GM21529 (cell line): Measurements from ENCODE around the gene WASL.

Experiments used
- ATAC-seq: cut with Tn5 transposase; IDR thresholded peaks from one replicate; pipeline ENCODE4 v1.9.1; 2021; ENCODE audit not compliant: unreplicated experiment

Gene WASL

DNA sequence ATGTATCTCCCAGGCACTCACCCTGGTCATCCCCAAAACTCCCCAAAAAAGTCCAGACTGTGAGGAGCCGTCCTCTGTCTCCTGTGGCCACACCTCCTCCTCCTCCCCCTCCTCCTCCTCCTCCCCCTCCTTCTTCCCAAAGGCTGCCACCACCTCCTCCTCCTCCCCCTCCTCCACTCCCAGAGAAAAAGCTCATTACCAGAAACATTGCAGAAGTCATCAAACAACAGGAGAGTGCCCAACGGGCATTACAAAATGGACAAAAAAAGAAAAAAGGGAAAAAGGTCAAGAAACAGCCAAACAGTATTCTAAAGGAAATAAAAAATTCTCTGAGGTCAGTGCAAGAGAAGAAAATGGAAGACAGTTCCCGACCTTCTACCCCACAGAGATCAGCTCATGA is 86.0 kb downstream of the WASL start:
- no peak for ATAC-seq

DNA sequence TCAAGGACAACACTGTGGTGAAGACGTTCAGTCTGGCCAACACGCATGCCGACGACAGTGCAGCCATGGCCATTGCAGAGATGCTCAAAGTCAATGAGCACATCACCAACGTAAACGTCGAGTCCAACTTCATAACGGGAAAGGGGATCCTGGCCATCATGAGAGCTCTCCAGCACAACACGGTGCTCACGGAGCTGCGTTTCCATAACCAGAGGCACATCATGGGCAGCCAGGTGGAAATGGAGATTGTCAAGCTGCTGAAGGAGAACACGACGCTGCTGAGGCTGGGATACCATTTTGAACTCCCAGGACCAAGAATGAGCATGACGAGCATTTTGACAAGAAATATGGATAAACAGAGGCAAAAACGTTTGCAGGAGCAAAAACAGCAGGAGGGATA is 86.5 kb downstream of the WASL start:
- ATAC-seq: no peak

DNA sequence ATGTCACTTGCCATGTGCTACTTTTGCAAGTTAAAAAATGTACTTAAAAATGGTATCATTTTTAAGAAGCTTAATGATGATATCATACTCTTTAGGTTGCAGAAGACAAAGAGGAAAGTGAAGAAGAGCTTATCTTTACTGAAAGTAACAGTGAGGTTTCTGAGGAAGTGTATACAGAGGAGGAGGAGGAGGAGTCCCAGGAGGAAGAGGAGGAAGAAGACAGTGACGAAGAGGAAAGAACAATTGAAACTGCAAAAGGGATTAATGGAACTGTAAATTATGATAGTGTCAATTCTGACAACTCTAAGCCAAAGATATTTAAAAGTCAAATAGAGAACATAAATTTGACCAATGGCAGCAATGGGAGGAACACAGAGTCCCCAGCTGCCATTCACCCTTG is 87.0 kb downstream of the WASL start:
- ATAC-seq: no peak

DNA sequence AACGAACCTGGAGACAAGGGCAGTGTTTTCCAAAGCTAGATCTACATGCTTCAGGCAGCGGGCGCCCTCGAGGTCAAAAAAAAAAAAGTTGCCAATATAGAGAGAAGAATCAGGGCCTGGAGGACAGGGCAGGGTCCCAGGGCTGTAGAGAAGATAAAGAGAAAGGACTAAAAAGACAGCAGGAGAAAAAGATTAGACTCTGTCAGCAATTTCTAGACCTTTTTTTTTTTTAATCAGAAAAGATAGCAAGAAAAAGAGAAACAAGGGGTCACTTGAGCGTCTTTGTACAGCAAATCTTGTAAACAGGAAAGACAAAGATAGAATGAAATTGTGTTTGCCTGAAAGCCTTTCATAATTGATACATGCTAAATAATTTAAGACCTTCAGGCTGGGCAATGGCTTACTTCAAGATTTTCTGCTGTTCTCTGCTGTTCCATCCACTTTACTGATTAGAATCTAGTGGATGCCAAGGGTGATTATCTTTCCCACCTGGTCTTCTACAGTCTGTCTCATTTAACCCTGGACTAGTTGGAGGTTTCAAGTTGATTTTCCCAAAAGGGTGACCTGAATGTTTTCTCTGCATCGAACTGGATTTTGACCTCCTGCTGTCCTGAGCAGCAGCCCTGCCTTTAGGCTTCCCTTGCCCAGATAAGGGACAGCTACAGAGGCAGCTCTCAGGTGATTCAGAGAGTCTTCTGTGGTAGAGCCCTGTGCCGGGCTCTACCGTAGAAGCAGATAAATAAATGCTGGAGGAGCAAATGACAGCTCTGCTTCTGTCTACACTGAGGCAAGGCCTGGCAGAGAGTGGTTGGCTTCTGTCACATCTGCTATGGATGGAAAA is 88.1 kb downstream of the WASL start:
- ATAC-seq: no peak

DNA sequence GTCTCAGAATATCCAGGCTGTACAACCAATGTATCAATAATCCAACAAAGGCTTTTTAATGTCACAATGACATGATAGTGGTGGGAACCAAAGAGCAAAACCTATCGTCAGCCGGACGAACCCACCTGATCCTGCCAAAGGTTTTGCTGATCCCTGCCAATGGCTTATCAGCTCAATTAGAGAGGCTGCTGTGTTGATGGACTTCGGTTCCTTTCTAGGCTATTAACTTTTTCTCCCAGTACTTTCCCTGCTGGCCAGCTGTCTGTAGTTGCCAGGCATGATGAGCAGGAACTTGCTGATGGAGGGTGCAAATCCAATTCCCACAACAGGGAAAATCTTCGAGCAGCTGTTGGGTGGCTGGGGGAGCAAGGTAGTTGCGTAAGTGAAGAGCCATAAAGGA is 90.8 kb downstream of the WASL start:
- no peak for ATAC-seq

DNA sequence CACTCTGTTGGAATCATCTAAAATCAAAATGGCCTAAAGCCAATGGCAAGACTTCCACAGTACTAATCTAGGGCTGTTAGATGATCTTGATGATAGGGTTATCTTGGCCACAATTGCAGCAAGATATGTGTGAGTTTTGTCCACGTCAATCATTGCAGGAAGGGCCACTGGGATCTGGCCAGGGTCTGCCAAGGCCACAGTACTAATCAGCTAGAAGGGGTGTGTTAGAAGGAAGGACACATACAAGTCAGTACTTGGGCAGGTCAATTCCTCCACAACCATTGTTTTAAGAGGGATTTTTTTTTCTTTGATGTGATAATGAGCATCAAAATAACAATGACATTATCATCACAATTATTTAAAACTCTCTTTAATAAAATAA is 91.5 kb downstream of the WASL start:
- ATAC-seq: no peak

DNA sequence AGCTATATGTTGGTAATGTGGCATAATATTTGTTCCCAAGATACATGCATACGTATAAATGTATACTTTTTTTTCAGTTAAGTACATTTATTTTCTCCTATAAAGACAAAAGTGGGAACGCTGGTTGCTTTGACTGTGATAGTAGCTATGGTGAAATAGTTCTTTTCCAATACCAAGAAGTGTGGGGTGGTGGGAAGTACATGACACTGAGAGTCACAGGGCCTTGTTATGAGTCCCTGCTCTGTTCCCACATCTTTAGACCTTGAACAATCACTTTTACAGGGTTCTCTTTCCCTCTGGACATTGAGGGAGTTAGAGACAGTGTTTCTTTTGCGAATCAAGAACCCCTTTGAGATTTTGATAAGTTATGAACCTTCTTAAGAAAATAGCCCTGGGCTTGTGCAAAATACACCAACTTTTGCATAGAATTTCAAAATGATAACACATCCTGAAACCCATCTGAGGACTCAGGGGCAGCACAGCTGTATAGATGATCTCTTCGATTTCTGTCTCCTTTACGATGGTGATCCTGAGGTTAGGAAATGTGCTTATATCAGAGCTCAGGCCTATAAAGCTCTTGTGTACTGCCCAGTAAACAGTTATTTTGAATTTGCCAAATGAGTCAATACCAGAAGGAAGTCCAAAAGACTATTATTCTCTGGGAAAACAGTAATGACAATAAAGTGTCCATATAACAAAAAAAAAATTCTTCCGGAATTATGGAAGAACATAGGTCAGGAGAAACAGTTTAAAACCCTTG is 92.1 kb downstream of the WASL start:
- ATAC-seq: no peak

DNA sequence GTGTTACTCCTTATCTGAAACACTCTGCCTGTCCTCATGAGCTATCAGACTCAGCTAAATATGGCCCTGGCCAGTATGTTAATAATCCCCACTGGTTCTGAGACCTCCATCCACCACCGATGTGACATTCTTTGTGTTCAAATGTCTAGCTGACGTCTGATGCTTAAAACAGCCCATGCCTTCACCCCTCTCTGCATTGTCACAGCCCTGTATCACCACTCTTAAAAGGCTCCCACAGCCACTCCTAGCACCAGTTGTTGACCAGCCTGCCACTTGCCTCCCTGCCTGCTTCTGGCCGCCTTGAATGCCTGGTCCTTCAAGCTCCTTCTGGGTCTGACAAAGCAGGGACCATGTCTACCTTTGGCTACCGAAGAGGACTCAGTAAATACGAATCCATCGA is 93.2 kb downstream of the WASL start, which contains the start of gene LMOD2:
TSS of gene LMOD2 (plus strand) at position 253 of the 400 bp plus-strand sequence. CDS start at position 351, 98 bp downstream.
- no peak for ATAC-seq

DNA sequence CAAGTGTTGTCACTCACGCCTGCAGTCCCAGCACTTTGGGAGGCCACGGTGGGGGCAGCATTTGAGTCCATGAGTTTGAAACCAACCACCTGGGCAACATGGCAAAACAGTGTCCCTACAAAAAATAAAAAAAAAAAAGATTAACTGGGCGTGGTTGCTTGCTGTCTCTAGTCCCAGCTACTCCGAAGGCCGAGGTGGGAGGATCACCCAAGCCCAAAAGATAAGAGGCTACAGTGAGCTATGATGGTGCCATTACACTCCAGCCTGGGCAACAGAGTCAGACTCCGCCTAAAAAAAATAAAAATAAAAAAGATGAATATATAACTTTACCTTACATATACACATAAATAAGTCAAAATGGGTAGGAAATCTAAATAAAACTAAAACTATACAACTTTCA is 95.6 kb downstream of the WASL start:
- no peak for ATAC-seq

DNA sequence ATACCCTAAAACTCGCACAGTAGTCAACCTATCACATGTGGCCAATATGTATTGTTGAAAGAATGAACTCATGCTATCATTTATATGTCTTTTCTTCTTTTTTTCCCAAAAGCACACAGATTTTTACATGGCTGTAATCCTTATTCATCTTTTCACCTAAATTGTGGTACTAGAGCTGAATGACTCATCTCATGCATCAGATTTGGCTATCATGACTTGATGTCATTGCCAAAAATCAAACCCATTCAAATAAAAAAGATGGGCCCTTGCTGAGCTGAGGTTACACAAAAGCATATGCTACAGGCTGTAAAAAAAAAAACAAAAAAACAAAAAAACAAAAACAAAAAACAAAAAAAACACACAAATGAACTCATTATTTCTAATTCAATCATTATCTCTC is 96.4 kb downstream of the WASL start:
- no peak for ATAC-seq

DNA sequence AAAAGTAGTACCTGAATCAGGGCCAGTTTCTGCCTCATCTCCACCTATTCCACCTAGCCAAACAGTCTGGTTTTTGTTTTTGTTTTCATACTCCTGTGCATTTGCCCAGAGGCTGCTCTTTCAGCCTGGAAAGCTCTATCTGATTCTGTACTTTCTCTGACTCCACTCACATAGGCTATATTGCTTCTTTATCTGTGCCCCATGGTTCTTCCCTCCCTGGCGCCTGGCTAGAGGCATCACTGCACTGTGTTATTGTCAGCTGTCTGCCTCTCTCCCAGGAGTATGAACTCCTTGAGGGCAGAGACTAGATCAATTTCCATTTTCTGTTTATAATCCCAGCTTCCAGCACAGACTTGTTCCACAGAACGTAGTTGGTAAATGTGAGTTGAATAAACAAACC is 98.2 kb downstream of the WASL start:
- no peak for ATAC-seq

DNA sequence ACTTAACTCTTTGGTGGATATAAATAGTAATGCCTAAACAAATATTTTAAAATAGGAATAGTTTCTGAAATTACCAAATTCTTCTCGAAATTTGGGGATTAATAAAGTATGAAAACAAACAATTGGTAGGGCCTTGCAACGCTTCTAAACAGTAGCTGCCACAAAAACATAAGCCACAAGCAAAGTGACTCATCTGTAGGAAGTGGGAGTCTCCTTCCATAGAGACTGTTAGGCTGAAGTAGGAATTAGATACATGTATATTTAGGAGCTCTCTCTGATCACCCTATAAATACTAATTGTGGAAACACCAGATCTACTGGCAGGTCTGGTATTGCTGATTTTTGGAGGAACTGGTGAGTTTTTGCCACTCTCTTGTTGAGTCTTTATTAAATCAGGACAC is 98.8 kb downstream of the WASL start:
- ATAC-seq: no peak

DNA sequence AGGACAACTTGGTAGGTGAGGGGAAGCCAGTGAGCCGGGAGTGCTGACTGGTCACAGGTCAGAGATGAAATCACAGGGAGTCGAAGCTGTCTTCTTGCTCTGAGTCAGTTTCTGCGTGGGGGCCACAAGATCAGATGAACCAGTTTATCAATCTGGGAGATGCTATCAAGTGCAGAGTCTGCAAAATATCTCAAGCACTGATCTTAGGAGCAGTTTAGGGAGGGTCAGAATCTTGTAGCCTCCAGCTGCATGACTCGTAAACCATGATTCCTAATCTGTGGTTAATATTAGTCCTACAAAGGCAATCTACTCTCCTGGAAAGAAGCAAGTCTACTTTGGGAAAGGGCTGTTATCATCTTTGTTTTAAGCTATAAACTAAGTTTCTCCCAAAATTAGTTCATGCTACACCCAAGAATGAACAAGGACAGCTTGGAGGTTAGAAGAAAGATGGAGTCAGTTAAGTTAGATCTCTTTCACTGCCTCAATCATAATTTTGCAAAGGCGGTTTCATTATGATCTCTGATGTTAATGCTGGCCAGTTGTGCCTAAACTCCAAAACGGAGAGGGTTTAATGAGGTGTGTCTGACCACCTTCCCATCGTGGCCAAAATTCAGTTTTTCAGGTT is 101.6 kb downstream of the WASL start:
- no peak for ATAC-seq

DNA sequence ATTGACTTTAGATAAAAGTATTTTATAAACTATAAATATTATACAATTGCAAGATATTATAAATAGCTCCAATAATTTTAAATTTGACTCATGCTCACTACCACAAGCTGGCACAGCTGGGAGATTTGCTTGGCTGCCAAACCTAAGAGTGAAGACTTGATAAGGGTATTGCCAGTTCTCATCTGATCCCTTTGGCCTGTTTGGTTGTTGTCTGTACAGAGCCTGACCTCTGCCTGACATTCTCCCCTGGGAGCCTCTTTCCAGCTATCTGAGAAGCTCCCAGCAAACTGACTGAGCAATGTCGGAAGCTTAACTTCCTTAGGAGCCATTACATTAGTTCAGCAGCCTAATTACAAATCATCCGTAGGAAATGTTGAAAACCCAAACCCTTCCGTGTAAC is 103.3 kb downstream of the WASL start:
- ATAC-seq: no peak

DNA sequence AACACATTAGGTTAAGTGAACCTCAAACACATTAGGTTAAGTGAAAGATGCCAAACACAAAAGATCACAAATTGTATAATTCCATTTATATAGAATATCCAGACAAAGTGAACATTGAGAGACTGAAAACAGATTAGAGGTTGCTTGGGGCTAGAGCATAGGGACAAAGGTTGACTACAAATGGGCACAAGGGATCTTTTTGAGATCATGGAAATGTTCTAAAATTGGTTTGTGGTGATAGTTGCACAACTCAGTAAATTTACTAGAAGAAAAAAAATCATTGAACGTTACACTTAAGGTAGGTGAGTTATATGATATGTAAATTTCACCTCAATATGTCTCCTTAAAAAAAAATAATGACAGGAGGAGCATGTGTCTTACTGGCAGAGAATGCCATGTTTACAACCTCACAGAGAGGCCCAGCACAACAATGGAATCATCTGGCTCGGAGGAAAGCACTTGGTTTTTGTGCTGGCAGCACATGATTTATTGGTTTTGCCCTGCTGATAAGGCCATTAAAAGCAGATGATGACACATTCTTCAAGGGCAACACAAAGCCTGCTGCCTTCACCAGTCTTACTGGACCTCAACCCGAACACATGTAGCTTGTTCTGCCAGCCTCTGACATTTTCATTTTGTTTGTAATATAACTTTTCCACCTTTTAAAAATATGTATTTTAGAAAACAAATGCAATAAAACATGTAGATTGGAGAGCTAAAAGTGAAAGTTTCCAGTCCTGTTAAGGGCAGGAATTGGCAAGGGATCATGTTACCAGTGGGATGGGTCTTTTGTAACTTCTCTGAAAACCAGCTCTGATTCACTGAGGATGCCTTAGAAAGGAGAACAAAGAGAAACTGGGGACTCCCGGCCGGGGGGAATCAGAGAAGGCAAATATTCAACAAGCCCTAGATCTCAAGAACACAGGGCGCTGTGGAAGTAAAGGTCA is 105.0 kb downstream of the WASL start:
- no peak for ATAC-seq

DNA sequence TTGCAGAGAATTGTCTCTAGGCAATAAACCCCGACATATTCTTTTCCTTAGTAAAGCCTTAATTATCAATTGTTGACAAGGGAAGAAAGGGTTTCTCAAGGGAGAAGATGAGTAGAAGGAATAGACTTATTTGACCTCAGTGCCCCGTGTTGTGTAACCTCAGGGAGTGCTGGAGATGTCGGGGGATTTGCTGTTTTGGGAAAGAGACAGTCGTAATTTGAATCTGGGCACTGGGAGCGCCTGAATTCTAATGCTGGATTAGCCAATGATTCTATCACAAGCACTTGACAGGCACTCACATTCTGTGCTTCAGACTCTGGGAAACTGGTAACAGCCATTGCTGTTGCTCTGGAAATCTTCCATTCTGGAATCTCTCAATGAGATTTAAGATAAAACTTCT is 106.9 kb downstream of the WASL start:
- no peak for ATAC-seq

DNA sequence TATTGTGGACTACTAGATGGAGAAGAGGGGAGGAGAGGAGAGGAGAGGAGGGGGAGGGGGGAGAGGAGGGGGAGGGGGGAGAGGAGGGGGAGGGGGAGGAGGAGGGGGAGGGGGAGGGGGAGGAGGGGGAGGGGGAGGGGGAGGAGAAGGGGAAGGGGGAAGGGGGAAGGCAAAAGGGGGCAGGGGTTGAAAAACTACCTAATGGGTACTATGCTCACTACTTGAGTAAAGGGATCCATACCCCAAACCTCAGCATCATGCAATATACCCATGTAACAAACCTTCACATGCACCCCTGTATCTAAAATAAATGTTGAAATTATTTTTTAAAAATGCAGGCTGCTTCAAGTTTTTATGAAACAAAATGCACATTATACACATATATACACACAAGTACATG is 108.2 kb downstream of the WASL start:
- no peak for ATAC-seq

DNA sequence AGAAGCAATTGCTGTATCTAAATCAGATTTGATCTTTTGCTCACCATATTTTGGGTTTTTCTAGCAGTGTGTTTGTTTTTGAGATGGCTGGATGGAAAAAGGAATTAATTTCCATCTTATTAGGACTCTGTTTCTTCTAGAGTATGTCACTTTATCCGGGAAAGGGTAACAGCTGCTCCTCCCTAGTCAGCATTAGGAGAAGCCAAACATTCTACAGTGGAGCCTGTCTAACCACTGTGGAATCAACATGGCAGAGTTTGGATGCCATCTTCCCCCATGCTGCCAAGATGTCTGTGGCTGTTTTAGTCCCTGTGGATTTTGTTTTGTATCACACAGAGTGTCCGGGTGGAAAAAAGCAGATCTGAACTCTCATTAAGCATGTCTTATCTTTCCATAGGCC is 109.2 kb downstream of the WASL start:
- no peak for ATAC-seq

DNA sequence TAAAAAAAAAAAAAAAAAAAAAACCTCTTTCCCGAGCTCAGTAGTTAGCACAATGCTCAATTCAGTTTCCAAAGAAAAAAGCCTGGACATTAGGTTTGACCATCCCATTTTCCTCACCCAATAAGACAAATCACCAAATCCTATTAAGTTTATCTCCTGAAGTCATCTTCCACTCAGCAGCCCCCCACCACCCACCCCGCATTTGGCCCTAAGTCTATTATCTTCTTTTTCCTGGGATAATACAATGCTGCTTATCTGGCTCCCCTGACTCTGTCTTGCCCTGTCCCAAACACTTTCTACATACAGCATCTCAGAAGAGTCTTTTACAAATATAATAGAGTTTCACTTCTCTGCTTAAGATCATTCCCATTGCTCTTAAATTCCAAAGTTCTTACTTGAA is 110.9 kb downstream of the WASL start:
- no peak for ATAC-seq

DNA sequence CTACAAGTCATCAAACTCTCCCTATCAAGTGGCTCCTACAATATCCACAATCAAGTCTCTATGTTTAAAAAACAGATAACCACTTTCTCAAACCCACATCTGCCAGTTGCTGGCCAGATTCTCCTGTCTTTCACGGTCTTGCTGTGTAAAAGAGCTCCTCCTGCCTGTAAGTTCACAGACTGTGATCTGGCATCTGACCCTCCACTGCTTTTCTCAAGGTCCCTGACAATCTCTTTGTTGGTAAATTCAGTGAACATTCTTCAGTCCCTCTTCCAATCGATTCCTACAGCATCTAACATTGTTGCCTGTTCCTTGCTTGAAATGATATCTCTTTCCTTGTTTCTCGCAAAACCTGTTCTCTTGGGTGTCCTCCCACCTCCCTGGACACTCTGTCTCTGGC is 111.6 kb downstream of the WASL start:
- no peak for ATAC-seq
